IMR-90 (cell line): Measurements from ENCODE around the gene RECQL5. TPM values are rescaled to one million over a fixed set of nuclear protein-coding genes. Genes with fewer than 3 reads are reported as not detected.

Experiments used
- ATAC-seq: fragments of 200-7000 bp; cut with Tn5 transposase; 2 replicates; pipeline ENCODE4 v1.9.1; 2020; ENCODE audit warnings: low read depth, mild to moderate bottlenecking, moderate library complexity
- BruUV-seq: library from RNA; stranded (reverse); fragments of 400-500 nt; replicated peaks from 2 replicates; lab custom pipeline; 2021; lab: Mats Ljungman, UMichigan
- CTCF ChIA-PET: fragments of 300-600 bp; formaldehyde crosslinking; extraction: SDS; loops from one replicate; lab custom pipeline; 2021; ENCODE audit warnings: antibody characterized with exemption; lab: Yijun Ruan, JAX
- POLR2A ChIA-PET: fragments of 300-600 bp; sonication (Branson Sonifier 250); formaldehyde crosslinking; loops from one replicate; lab custom pipeline; 2022; ENCODE audit warnings: antibody characterized with exemption; ENCODE audit not compliant: unreplicated experiment; lab: Charles Lee
- DNase-seq: peaks from one replicate; pipeline ENCODE4 v3.0.0; 2013
- H2AFZ ChIP-seq: replicated peaks from 2 replicates; pipeline ENCODE3; 2013; ENCODE audit warnings: low read length, mild to moderate bottlenecking; ENCODE audit not compliant: poor library complexity
- H2AK5ac ChIP-seq: 2 replicates; pipeline ENCODE4 v1.6.1; 2013; ENCODE audit warnings: low read depth, low read length, inconsistent platforms
- H2AK9ac ChIP-seq: replicated peaks from 2 replicates; pipeline ENCODE3; 2013; ENCODE audit warnings: mild to moderate bottlenecking, low read depth, low read length, moderate library complexity; ENCODE audit not compliant: poor library complexity
- H2BK120ac ChIP-seq: 2 replicates; pipeline ENCODE4 v1.6.1; 2013; ENCODE audit warnings: low read depth, low read length, inconsistent platforms
- H2BK15ac ChIP-seq: 3 replicates; pipeline ENCODE4 v1.6.1; 2013; ENCODE audit warnings: low read depth, low read length, inconsistent platforms
- H2BK20ac ChIP-seq: 2 replicates; pipeline ENCODE4 v1.6.1; 2013; ENCODE audit warnings: low read depth, mild to moderate bottlenecking, inconsistent platforms, low read length, moderate library complexity
- H2BK5ac ChIP-seq: 2 replicates; pipeline ENCODE4 v1.6.1; 2013; ENCODE audit warnings: mild to moderate bottlenecking, low read depth, low read length, inconsistent platforms; ENCODE audit not compliant: poor library complexity, severe bottlenecking
- H3K14ac ChIP-seq: replicated peaks from 2 replicates; pipeline ENCODE4 v1.6.1; 2013; ENCODE audit warnings: low read depth, low read length, inconsistent platforms
- H3K18ac ChIP-seq: 2 replicates; pipeline ENCODE4 v1.6.1; 2013; ENCODE audit warnings: low read depth, low read length, control low read depth
- H3K23ac ChIP-seq: 2 replicates; pipeline ENCODE4 v1.6.1; 2013; ENCODE audit warnings: low read depth, low read length, inconsistent platforms
- H3K27ac ChIP-seq: 2 replicates; pipeline ENCODE4 v1.5.1; 2013; ENCODE audit warnings: mild to moderate bottlenecking, control low read depth, low read length; ENCODE audit not compliant: insufficient read depth
- H3K27me3 ChIP-seq: 2 replicates; pipeline ENCODE4 v1.6.1; 2013; ENCODE audit warnings: low read length; ENCODE audit not compliant: control insufficient read depth, insufficient read depth
- H3K36me3 ChIP-seq: 2 replicates; pipeline ENCODE4 v1.6.1; 2013; ENCODE audit warnings: low read length, mixed read lengths; ENCODE audit not compliant: control insufficient read depth, insufficient read depth
- H3K4ac ChIP-seq: 2 replicates; pipeline ENCODE4 v1.6.1; 2013; ENCODE audit warnings: low read depth, low read length, inconsistent platforms
- H3K4me1 ChIP-seq: 2 replicates; pipeline ENCODE4 v1.6.1; 2013; ENCODE audit warnings: low read length, mixed read lengths; ENCODE audit not compliant: control insufficient read depth, insufficient read depth
- H3K4me2 ChIP-seq: 2 replicates; pipeline ENCODE4 v1.6.1; 2013; ENCODE audit warnings: low read depth, mild to moderate bottlenecking, control low read depth, low read length, moderate library complexity
- H3K4me3 ChIP-seq: 2 replicates; pipeline ENCODE4 v1.5.1; 2013; ENCODE audit warnings: low read depth, mild to moderate bottlenecking, control low read depth, low read length, moderate library complexity; ENCODE audit not compliant: insufficient read depth
- H3K56ac ChIP-seq: 2 replicates; pipeline ENCODE4 v1.6.1; 2013; ENCODE audit warnings: low read length, inconsistent platforms; ENCODE audit not compliant: insufficient read depth; ENCODE audit errors: extremely low read depth
- H3K79me1 ChIP-seq, 2 experiments: 2 replicates each; pipeline ENCODE4 v1.6.1; 2013; ENCODE audit warnings: low read length in 2 of 2, inconsistent platforms in 1 of 2, low read depth in 1 of 2
- H3K9ac ChIP-seq: 2 replicates; pipeline ENCODE4 v1.6.1; 2013; ENCODE audit warnings: low read depth, low read length, control low read depth
- H3K9me1 ChIP-seq: 2 replicates; pipeline ENCODE4 v1.6.1; 2013; ENCODE audit warnings: low read length, inconsistent platforms; ENCODE audit not compliant: insufficient read depth
- H3K9me3 ChIP-seq: 2 replicates; pipeline ENCODE4 v1.6.1; 2013; ENCODE audit warnings: low read length; ENCODE audit not compliant: control insufficient read depth, insufficient read depth
- H4K20me1 ChIP-seq: 2 replicates; pipeline ENCODE4 v1.6.1; 2013; ENCODE audit warnings: low read length, inconsistent platforms; ENCODE audit not compliant: insufficient read depth
- H4K5ac ChIP-seq: 2 replicates; pipeline ENCODE4 v1.6.1; 2013; ENCODE audit warnings: mild to moderate bottlenecking, low read depth, low read length, control low read depth
- H4K8ac ChIP-seq, 2 experiments: 2 replicates each; pipeline ENCODE4 v1.6.1; 2013; ENCODE audit warnings: low read depth in 2 of 2, low read length in 2 of 2, control low read depth in 1 of 2, inconsistent platforms in 1 of 2
- H4K91ac ChIP-seq: 2 replicates; pipeline ENCODE4 v1.6.1; 2013; ENCODE audit warnings: low read depth, low read length, inconsistent platforms; ENCODE audit not compliant: insufficient read depth
- CHD1 ChIP-seq: IDR thresholded peaks from 2 replicates; pipeline ENCODE4 v1.6.1; 2012; ENCODE audit warnings: low read depth, low read length, improper control_type of control experiment
- MAZ ChIP-seq: IDR thresholded peaks from 2 replicates; pipeline ENCODE4 v1.6.1; 2012; ENCODE audit warnings: low read depth, mild to moderate bottlenecking, low read length, improper control_type of control experiment, moderate library complexity, borderline replicate concordance
- MXI1 ChIP-seq: IDR thresholded peaks from 2 replicates; pipeline ENCODE4 v1.6.1; 2012; ENCODE audit warnings: low read depth, mild to moderate bottlenecking, low read length, moderate library complexity, borderline replicate concordance
- POLR2A ChIP-seq: IDR thresholded peaks from 2 replicates; pipeline ENCODE4 v1.6.1; 2012; ENCODE audit warnings: mild to moderate bottlenecking, low read depth, low read length
- RAD21 ChIP-seq: IDR thresholded peaks from 2 replicates; pipeline ENCODE4 v1.6.1; 2012; ENCODE audit warnings: low read length, improper control_type of control experiment
- RCOR1 ChIP-seq: IDR thresholded peaks from 2 replicates; pipeline ENCODE4 v1.6.1; 2012; ENCODE audit warnings: mild to moderate bottlenecking, low read length, improper control_type of control experiment; ENCODE audit not compliant: insufficient replicate concordance
- WGBS, 2 experiments: methylation state at CpG; one replicate each; pipeline versions ENCODE4 v1.1.5 to v1.1.7; 2013; ENCODE audit warnings: missing lambda C conversion rate in 2 of 2; ENCODE audit not compliant: insufficient read length in 1 of 2; ENCODE audit errors: extremely low coverage in 2 of 2; 5-methylcytosine and 5-hydroxymethylcytosine counted together
- dilution Hi-C: fragments of 300-500 bp; cut with HindIII; formaldehyde crosslinking; loops from one replicate; pipeline ENCODE4 v1.14.3; 2018; ENCODE audit warnings: low sequenced_read_pairs; ENCODE audit not compliant: unreplicated experiment
- in situ Hi-C: fragments of 300-500 bp; cut with MboI; formaldehyde crosslinking; loops from 3 replicates; pipeline ENCODE4 v1.14.3; 2019; ENCODE audit warnings: low sequenced_read_pairs, inconsistent platforms, mixed read lengths
- intact Hi-C: fragments of 100-400 bp; cut with micrococcal nuclease; formaldehyde crosslinking; loops from 2 replicates; pipeline ENCODE4 v1.10.0; 2022
- polyA plus RNA-seq, 3 experiments: library from polyadenylated mRNA; depleted of rRNA; stranded (reverse); fragments of >200 nt; gene quantifications; 2 replicates each; pipeline ENCODE4 v1.2.3, GENCODE V29; 2012; ENCODE audit warnings: low replicate concordance in 1 of 3
- total RNA-seq: library from RNA; depleted of rRNA; stranded (reverse); fragments of >200 nt; gene quantifications from 2 replicates; pipeline ENCODE4 v1.2.3, GENCODE V29; 2012
- TF ChIP-seq, protein P1 (sequence below): fragments of 150-350 bp; IDR thresholded peaks from 2 replicates; pipeline ENCODE4 v1.6.1; 2016; ENCODE audit warnings: low read depth, mild to moderate bottlenecking, low read length, moderate library complexity, borderline replicate concordance

RECQL5 gene
- total and polyA plus RNA-seq, 2 of the 4 experiments (the other 2 are of a cell fraction): 7.3 to 23.7 TPM

DNA sequence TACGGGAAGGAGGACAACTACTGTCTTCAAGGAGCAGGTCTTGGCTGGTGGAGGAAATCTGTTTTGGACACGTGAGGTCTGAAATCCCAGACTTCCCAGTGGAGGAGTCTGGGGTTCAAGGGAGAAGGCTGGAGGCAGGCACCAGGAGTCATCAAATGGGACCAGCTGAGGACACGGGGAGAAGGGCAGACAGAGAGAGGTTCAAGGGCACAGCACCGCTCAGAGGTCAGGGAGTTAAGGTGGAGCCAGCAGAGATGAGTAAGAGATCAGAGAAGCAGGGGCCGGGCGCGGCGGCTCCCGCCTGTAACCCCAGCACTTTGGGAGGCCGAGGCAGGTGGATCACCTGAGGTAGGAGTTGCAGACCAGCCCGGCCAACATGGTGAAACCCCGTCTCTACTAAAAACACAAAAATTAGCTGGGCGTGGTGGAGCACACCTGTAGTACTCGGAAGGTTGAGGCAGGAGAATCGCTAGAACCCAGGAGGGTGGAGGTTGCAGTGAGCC, 44.1 kb downstream of the RECQL5 start:
- Histone ChIP-seq H3K27me3 (peaks cover 9% of the 10 kb centered on the region; the same call in 1 of the 2 replicates), H3K56ac (no peak overlapping the region), H2AK9ac (no peak overlapping the region), H3K9ac (no peak overlapping the region), H3K79me1 (no peaks in the 10 kb centered on the region), H3K23ac (no peak overlapping the region), H4K20me1 (no peaks in the 10 kb centered on the region; the same call in 1 of the 2 replicates), H3K9me1 (no peaks in the 10 kb centered on the region), H4K91ac (no peak overlapping the region), H2AFZ (no peak overlapping the region), H3K27ac (no peak overlapping the region), H3K4me2 (no peak overlapping the region), H3K9me3 (no peaks in the 10 kb centered on the region), H2AK5ac (no peak overlapping the region), H3K4me3 (no peak overlapping the region), H3K18ac (no peak overlapping the region), H3K4me1 (peaks cover 5% of the 10 kb centered on the region; the same call in 1 of the 2 replicates), H2BK5ac (no peak overlapping the region), H3K4ac (no peak overlapping the region), H2BK20ac (no peak overlapping the region), H3K14ac (no peak overlapping the region), H2BK120ac (no peak overlapping the region), H4K8ac (no peak overlapping the region), H2BK15ac (no peak overlapping the region), H3K36me3 (no peaks in the 10 kb centered on the region), H4K5ac (no peak overlapping the region)
- ChIA-PET POLR2A (interaction anchor here (0.6 kb wide), 1 partner anchor 14 kb away, joined by 4 read pairs; no protein-coding TSS in a partner anchor), CTCF (interaction anchor here (1.5 kb wide), 1 partner anchor 10 kb away, joined by 5 read pairs; the partner anchor contains the start of gene SMIM5)
- TF ChIP-seq RCOR1 (no peak), MXI1 (no peak), CHD1 (no peak), POLR2A (no peak), MAZ (no peak), RAD21 (no peak)
- TF ChIP-seq, protein P1, sequence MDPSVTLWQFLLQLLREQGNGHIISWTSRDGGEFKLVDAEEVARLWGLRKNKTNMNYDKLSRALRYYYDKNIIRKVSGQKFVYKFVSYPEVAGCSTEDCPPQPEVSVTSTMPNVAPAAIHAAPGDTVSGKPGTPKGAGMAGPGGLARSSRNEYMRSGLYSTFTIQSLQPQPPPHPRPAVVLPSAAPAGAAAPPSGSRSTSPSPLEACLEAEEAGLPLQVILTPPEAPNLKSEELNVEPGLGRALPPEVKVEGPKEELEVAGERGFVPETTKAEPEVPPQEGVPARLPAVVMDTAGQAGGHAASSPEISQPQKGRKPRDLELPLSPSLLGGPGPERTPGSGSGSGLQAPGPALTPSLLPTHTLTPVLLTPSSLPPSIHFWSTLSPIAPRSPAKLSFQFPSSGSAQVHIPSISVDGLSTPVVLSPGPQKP: no peak
- ATAC-seq (no peak), DNase-seq (no peak)
- WGBS, 2 experiments: 89% methylated on average over 7 of the region's 15 CpGs; no CpG with 5 or more reads in 1 of the 2 experiments
- dilution Hi-C loops (no loop called here), intact Hi-C loops (no loop called here), in situ Hi-C loops (no loop called here)
- no TSS peak for BruUV-seq
